Natural killer cell (primary cell): Measurements from ENCODE around the gene CDCA7L. TPM values are rescaled to one million over a fixed set of nuclear protein-coding genes. Genes with fewer than 3 reads are reported as not detected.

ENCODE experiments used
- ATAC-seq, 3 donors: fragments of 150-1000 bp in 2 of 3; fragments of 200-7000 bp in 1 of 3; cut with Tn5 transposase; 1 replicate in 1 of 3; 2 replicates in 2 of 3; pipeline ENCODE4 v1.10.0; 2021; ENCODE audit warnings: mild to moderate bottlenecking in 2 of 3, moderate library complexity in 2 of 3
- DNase-seq, 2 donors: peaks; one replicate each; pipeline versions ENCODE4 v3.0.0 to v3.0.0-alpha.2; 2013 to 2021; ENCODE audit warnings: mixed read lengths in 1 of 2
- H3K27ac ChIP-seq: one replicate; pipeline ENCODE4 v1.5.1; 2013; ENCODE audit warnings: mild to moderate bottlenecking, low read length
- H3K27me3 ChIP-seq: one replicate; pipeline ENCODE4 v1.6.1; 2013; ENCODE audit warnings: low read length; ENCODE audit not compliant: control insufficient read depth, insufficient read depth
- H3K36me3 ChIP-seq: one replicate; pipeline ENCODE4 v1.6.1; 2013; ENCODE audit warnings: low read length; ENCODE audit not compliant: control insufficient read depth, insufficient read depth
- H3K4me1 ChIP-seq: one replicate; pipeline ENCODE4 v1.6.1; 2013; ENCODE audit warnings: low read length; ENCODE audit not compliant: control insufficient read depth, insufficient read depth
- H3K4me3 ChIP-seq: one replicate; pipeline ENCODE4 v1.5.1; 2013; ENCODE audit warnings: low read length
- H3K9me3 ChIP-seq: one replicate; pipeline ENCODE4 v1.6.1; 2013; ENCODE audit warnings: low read length; ENCODE audit not compliant: control insufficient read depth, insufficient read depth
- H3K27ac Mint-ChIP-seq, 2 donors: one replicate each; pipeline ENCODE4 v1.8.0; 2022; ENCODE audit warnings: mild to moderate bottlenecking in 2 of 2, mixed read lengths in 2 of 2, moderate library complexity in 1 of 2
- H3K27me3 Mint-ChIP-seq, 2 donors: one replicate each; pipeline ENCODE4 v1.8.0; 2022; ENCODE audit warnings: low read depth in 2 of 2, mixed read lengths in 2 of 2
- H3K36me3 Mint-ChIP-seq: one replicate; pipeline ENCODE4 v1.8.0; 2022; ENCODE audit warnings: mixed read lengths
- H3K4me1 Mint-ChIP-seq, 2 donors: one replicate each; pipeline ENCODE4 v1.8.0; 2022; ENCODE audit warnings: mixed read lengths in 2 of 2
- H3K4me3 Mint-ChIP-seq: one replicate; pipeline ENCODE4 v1.8.0; 2022; ENCODE audit warnings: mild to moderate bottlenecking, moderate library complexity, mixed read lengths
- H3K9me3 Mint-ChIP-seq, 2 donors: one replicate each; pipeline ENCODE4 v1.8.0; 2022; ENCODE audit warnings: mixed read lengths in 2 of 2
- WGBS: methylation state at CpG from one replicate; pipeline ENCODE4 v1.1.7; 2013; ENCODE audit warnings: missing lambda C conversion rate; ENCODE audit not compliant: insufficient coverage; 5-methylcytosine and 5-hydroxymethylcytosine counted together
- intact Hi-C: fragments of 100-400 bp; cut with micrococcal nuclease; formaldehyde crosslinking; loops from one replicate; pipeline ENCODE4 v1.14.2; 2022
- total RNA-seq, 4 donors: library from RNA; stranded (reverse); fragments of 120-200 nt in 1 of 4; gene quantifications; one replicate each; pipeline versions ENCODE4 v1.2.3 to v1.2.4, GENCODE V29; 2013 to 2022
- TF ChIP-seq, protein P1 (sequence below): fragments of 200-600 bp; IDR thresholded peaks from one replicate; pipeline ENCODE4 v1.8.0; 2022; ENCODE audit warnings: antibody characterized with exemption

Gene CDCA7L
- total RNA-seq, 3 donors from 2014 or later (not counting 1 experiment from before 2014, with no cell fraction given): 3.1 to 5.0 (median 4.5) TPM

DNA sequence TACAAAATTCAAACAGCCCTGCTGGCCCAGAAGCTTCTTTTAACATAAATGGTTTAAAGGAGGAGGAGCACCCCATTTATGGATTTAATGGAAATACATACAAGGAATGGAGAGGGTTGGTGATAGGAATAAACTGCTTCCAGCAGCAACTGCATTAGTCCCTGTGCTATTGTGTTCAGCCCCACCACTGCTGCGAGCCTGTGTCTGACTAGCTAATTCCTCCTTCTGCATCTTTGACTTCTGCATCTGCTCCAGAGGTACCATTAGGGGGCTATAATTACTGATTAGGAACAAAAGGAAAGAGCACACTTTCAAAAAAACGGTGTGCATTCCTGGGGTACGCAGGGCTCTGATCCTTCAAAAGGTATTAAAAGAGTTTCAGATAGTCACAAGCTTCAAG is 24.8 kb downstream of the CDCA7L start:
- Mint-ChIP-seq H3K36me3 (no peaks in the 10 kb centered on the region), H3K9me3 (no peaks in the 10 kb centered on the region), H3K4me3 (no peak overlapping the region), H3K4me1 (no peaks in the 10 kb centered on the region), H3K27me3 (no peaks in the 10 kb centered on the region), H3K27ac (no peak overlapping the region)
- WGBS: 55% methylated on average over 3 of the region's 3 CpGs
- intact Hi-C loops: no loop called here
- Histone ChIP-seq H3K27ac (no peak overlapping the region), H3K27me3 (no peaks in the 10 kb centered on the region), H3K4me1 (no peaks in the 10 kb centered on the region), H3K9me3 (no peaks in the 10 kb centered on the region), H3K4me3 (no peak overlapping the region), H3K36me3 (no peaks in the 10 kb centered on the region)
- ATAC-seq: no peak
- no peak for DNase-seq
- TF ChIP-seq, protein P1, sequence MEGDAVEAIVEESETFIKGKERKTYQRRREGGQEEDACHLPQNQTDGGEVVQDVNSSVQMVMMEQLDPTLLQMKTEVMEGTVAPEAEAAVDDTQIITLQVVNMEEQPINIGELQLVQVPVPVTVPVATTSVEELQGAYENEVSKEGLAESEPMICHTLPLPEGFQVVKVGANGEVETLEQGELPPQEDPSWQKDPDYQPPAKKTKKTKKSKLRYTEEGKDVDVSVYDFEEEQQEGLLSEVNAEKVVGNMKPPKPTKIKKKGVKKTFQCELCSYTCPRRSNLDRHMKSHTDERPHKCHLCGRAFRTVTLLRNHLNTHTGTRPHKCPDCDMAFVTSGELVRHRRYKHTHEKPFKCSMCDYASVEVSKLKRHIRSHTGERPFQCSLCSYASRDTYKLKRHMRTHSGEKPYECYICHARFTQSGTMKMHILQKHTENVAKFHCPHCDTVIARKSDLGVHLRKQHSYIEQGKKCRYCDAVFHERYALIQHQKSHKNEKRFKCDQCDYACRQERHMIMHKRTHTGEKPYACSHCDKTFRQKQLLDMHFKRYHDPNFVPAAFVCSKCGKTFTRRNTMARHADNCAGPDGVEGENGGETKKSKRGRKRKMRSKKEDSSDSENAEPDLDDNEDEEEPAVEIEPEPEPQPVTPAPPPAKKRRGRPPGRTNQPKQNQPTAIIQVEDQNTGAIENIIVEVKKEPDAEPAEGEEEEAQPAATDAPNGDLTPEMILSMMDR: no peak

DNA sequence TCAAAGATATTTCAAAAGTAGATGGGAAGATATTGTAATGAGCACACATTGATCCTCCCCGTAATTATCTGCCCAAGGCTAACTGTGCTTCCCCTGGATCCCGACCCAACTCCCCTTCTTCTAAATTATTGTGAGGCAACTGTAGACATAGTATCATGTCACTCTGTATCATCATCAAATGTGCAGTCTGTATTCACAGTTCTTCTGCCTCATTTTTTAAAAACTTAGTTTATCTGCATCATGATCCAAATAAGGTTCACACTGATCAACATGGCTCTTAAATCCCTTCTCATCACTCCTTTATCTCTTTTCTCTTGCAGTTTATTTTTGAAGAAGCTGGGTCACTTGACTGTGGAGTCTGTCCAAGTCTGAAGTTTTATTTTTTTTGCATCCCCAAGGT is 27.5 kb downstream of the CDCA7L start:
- H3K27me3 ChIP-seq: no peaks in the 10 kb centered on the region
- no peak overlapping the region for H3K27ac ChIP-seq
- no peaks in the 10 kb centered on the region for H3K4me1 ChIP-seq
- TF ChIP-seq, protein P1: no peak
- no peak for ATAC-seq
- H3K9me3 ChIP-seq: no peaks in the 10 kb centered on the region
- H3K4me3 ChIP-seq: no peak overlapping the region
- no peak overlapping the region for H3K27ac Mint-ChIP-seq
- H3K9me3 Mint-ChIP-seq: no peaks in the 10 kb centered on the region
- intact Hi-C loops: no loop called here
- no peak for DNase-seq
- no peaks in the 10 kb centered on the region for H3K36me3 Mint-ChIP-seq
- H3K36me3 ChIP-seq: no peaks in the 10 kb centered on the region
- H3K27me3 Mint-ChIP-seq: no peaks in the 10 kb centered on the region
- H3K4me1 Mint-ChIP-seq: no peaks in the 10 kb centered on the region
- H3K4me3 Mint-ChIP-seq: no peak overlapping the region
- WGBS: 100% methylated on average over 2 of the region's 2 CpGs

DNA sequence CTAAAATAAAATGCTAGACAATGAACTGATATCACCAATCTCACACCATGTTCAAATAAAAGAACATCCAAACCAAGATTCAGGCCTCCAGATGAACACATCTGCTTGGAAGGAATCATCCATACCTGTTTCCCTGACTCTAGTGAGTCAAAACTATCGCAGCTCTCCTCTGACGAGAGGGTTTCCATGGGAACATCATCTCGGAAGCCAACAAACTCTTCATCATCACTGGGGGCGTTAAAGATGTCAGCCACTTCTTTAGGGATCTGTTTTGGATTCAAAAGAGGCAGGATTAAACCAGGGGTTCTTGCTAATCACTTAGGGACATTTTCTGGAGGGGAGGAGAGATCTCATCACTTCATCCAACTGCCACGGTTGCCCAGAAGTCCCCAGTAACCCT is 29.1 kb downstream of the CDCA7L start:
- H3K36me3 Mint-ChIP-seq: no peaks in the 10 kb centered on the region
- H3K9me3 Mint-ChIP-seq: no peaks in the 10 kb centered on the region
- no peak for DNase-seq
- Histone ChIP-seq H3K36me3 (no peaks in the 10 kb centered on the region), H3K27me3 (no peaks in the 10 kb centered on the region), H3K4me3 (no peak overlapping the region), H3K4me1 (no peaks in the 10 kb centered on the region), H3K27ac (no peak overlapping the region), H3K9me3 (no peaks in the 10 kb centered on the region)
- 87% methylated on average over 4 of the region's 5 CpGs for WGBS
- TF ChIP-seq, protein P1: no peak
- no peaks in the 10 kb centered on the region for H3K27me3 Mint-ChIP-seq
- no peak overlapping the region for H3K27ac Mint-ChIP-seq
- no peaks in the 10 kb centered on the region for H3K4me1 Mint-ChIP-seq
- no peak for ATAC-seq
- H3K4me3 Mint-ChIP-seq: no peak overlapping the region
- intact Hi-C loops: no loop called here

DNA sequence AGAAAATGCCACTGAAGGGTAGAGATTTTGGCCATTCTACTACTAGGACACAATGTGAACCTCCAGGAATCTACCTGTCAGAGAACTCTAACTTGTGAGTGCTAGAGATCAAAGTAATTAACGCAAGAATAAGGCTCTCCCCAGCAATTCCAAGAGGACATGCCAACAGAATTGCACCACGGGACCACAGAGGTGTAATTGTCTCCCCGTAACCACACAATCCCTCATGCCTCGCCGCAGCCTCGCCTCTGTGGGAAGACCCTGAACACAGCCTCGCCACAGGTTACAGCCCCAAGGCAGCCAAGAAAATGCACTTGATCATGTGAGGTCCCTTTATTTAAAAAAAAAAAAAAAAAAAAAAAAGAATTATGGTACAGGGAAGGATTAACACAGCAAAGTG is 29.5 kb downstream of the CDCA7L start:
- H3K27me3 ChIP-seq: no peaks in the 10 kb centered on the region
- intact Hi-C loops: no loop called here
- H3K4me1 Mint-ChIP-seq: no peaks in the 10 kb centered on the region
- H3K27ac Mint-ChIP-seq: no peak overlapping the region
- H3K36me3 Mint-ChIP-seq: no peaks in the 10 kb centered on the region
- WGBS: 82% methylated on average over 7 of the region's 7 CpGs
- DNase-seq: no peak
- H3K4me3 Mint-ChIP-seq: no peak overlapping the region
- H3K27me3 Mint-ChIP-seq: no peaks in the 10 kb centered on the region
- ATAC-seq: no peak
- no peaks in the 10 kb centered on the region for H3K4me1 ChIP-seq
- H3K9me3 ChIP-seq: no peaks in the 10 kb centered on the region
- no peak overlapping the region for H3K4me3 ChIP-seq
- H3K27ac ChIP-seq: no peak overlapping the region
- TF ChIP-seq, protein P1: no peak
- H3K9me3 Mint-ChIP-seq: no peaks in the 10 kb centered on the region
- H3K36me3 ChIP-seq: no peaks in the 10 kb centered on the region
